SJSA1 (cell line): ENCODE measurements around the gene PLEKHA8. TPM values are rescaled to one million over a fixed set of nuclear protein-coding genes. Genes with fewer than 3 reads are reported as not detected.

Experiments
- DNase-seq, 2 experiments: peaks; one replicate each; pipeline ENCODE4 v3.0.0-alpha.2; 2015 to 2020; ENCODE audit warnings: low spot score in 2 of 2, low read depth in 1 of 2
- H3K27ac ChIP-seq: fragments of 250-450 bp; sonication (Bioruptor Pico); 2 replicates; pipeline ENCODE4 v1.5.1; 2020; ENCODE audit warnings: mild to moderate bottlenecking, moderate library complexity
- H3K27me3 ChIP-seq: fragments of 250-450 bp; sonication (Bioruptor Pico); replicated peaks from 2 replicates; pipeline ENCODE4 v1.5.1; 2020; ENCODE audit warnings: mild to moderate bottlenecking, moderate library complexity
- H3K36me3 ChIP-seq: fragments of 250-450 bp; sonication (Bioruptor Pico); 2 replicates; pipeline ENCODE4 v1.5.1; 2020; ENCODE audit warnings: mild to moderate bottlenecking
- H3K4me1 ChIP-seq: fragments of 250-450 bp; sonication (Bioruptor Pico); replicated peaks from 2 replicates; pipeline ENCODE4 v1.6.1; 2021; ENCODE audit warnings: mild to moderate bottlenecking
- H3K4me3 ChIP-seq: fragments of 250-450 bp; sonication (Bioruptor Pico); 2 replicates; pipeline ENCODE4 v1.5.1; 2020; ENCODE audit warnings: mild to moderate bottlenecking
- H3K9me3 ChIP-seq: fragments of 250-450 bp; sonication (Bioruptor Pico); replicated peaks from 2 replicates; pipeline ENCODE4 v1.5.1; 2020; ENCODE audit warnings: mild to moderate bottlenecking
- total RNA-seq: library from RNA; depleted of rRNA; stranded (reverse); fragments of >200 nt; shearing (Covaris generic); gene quantifications from 2 replicates; pipeline ENCODE4 v1.2.3, GENCODE V29; 2014

The PLEKHA8 gene
- total RNA-seq, 1 experiment from 2014 or later: 12.5 TPM

GRCh38 chr7:30003098-30003497 is 25.1 kb upstream of the PLEKHA8 start:
- H3K9me3 ChIP-seq: no peaks in the 10 kb centered on the region
- no peaks in the 10 kb centered on the region for H3K27me3 ChIP-seq
- H3K36me3 ChIP-seq: no peaks in the 10 kb centered on the region
- no peak overlapping the region for H3K27ac ChIP-seq
- H3K4me3 ChIP-seq: no peak overlapping the region
- peaks cover 7% of the 10 kb centered on the region for H3K4me1 ChIP-seq
- DNase-seq: no peak

DNA sequence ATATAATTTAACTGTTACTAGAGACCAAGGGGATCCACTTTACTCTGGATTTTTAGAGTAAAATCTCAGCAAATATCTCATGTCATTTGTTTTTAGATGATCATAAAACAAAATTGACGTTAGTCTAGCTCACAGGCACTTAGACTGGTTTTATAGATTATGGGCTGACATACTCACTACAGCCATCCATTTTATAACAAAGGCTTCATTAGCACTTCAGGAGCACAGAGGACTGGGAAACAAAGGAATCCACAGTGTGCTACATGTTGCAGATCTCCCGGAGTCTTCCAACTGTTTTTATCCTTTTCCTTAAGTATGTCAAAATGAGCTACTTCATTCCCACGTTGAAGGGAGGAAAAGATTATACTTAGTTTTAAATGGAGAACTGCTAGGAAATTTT is 22.7 kb upstream of the PLEKHA8 start:
- Histone ChIP-seq H3K4me1 (peaks cover 7% of the 10 kb centered on the region), H3K27ac (no peak overlapping the region), H3K9me3 (no peaks in the 10 kb centered on the region), H3K27me3 (no peaks in the 10 kb centered on the region), H3K4me3 (no peak overlapping the region), H3K36me3 (no peaks in the 10 kb centered on the region)
- no peak for DNase-seq

DNA sequence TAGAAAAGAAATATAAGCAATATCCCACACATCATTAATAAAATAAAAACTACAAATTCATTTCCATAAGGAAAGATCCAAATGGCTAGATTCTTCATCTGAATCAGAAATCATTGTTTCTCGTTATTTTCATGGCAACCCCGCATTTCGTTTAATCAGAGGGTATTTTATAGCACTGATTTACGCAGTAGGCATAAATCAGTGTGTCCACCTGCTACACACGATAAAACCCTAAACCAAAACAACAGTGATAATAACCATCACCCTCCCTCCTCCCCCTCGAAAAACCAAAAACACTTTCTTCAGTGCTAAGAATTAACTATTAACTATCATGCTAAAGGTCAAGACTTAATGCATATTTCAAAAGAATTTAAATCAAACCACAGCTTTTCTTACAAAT is 18.2 kb upstream of the PLEKHA8 start:
- H3K9me3 ChIP-seq: no peaks in the 10 kb centered on the region
- no peak overlapping the region for H3K4me3 ChIP-seq
- H3K27ac ChIP-seq: no peak overlapping the region
- no peak for DNase-seq
- no peaks in the 10 kb centered on the region for H3K4me1 ChIP-seq
- no peaks in the 10 kb centered on the region for H3K36me3 ChIP-seq
- H3K27me3 ChIP-seq: no peaks in the 10 kb centered on the region

GRCh38 chr7:30012757-30013156 is 15.5 kb upstream of the PLEKHA8 start:
- H3K36me3 ChIP-seq: no peaks in the 10 kb centered on the region

DNA sequence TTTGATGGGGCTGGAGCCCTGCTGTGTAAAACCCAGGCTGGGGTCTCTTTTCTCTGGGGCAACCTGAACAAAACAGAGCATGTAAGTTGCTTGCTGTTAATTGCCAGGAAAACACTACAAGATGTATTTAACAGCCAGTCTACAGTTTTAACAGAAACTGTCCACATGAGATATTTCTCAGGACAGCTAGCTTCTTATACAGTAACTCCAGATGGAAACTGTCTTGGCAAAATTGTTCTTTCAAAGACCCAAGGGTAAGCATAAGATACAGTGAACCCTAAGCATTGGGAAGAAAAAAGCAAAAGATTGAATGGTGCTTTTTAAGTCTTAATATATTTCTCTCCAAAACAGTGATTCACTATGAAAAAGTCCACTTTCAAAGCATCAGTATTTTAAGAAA is 9.8 kb upstream of the PLEKHA8 start:
- Histone ChIP-seq H3K36me3 (0 out of 2 replicates have a peak, but pooled peaks cover 6% of the 10 kb centered on the region), H3K4me3 (no peak overlapping the region), H3K4me1 (no peaks in the 10 kb centered on the region), H3K27ac (no peak overlapping the region), H3K27me3 (no peaks in the 10 kb centered on the region), H3K9me3 (no peaks in the 10 kb centered on the region)
- no peak for DNase-seq

More at GRCh38 chr7:30012757-30013156, 15.5 kb upstream of the PLEKHA8 start:
- H3K4me1 ChIP-seq: no peaks in the 10 kb centered on the region
- H3K27me3 ChIP-seq: no peaks in the 10 kb centered on the region
- DNase-seq: no peak
- no peak overlapping the region for H3K27ac ChIP-seq
- no peak overlapping the region for H3K4me3 ChIP-seq
- H3K9me3 ChIP-seq: no peaks in the 10 kb centered on the region

- Histone ChIP-seq H3K4me3 (no peak overlapping the region), H3K36me3 (0 out of 2 replicates have a peak, but pooled peaks cover 6% of the 10 kb centered on the region), H3K27ac (no peak overlapping the region), H3K9me3 (no peaks in the 10 kb centered on the region), H3K27me3 (no peaks in the 10 kb centered on the region), H3K4me1 (no peaks in the 10 kb centered on the region)
- no peak for DNase-seq
These were observed 8.8 kb upstream of the PLEKHA8 start for GRCh38 chr7:30019387-30019786.

DNA sequence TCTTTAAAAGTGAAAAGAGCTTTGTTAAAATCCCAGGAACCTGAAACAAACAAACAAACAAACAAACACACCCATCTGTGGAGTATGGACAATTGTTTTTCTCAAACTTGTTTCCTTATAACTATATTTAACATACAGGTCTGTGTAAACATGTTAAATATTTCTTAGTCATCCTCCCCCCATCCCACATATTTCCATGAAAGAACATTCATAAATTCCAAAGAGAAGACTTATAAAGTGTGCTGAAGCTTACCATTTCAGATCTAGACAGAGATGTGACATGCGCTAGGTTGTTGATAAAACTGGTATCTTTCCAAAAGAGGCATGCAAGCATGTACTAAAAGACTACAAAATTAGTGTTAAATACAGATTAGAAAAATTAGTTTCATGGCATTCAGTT is 8.3 kb upstream of the PLEKHA8 start:
- H3K27me3 ChIP-seq: no peaks in the 10 kb centered on the region
- no peaks in the 10 kb centered on the region for H3K4me1 ChIP-seq
- no peak overlapping the region for H3K27ac ChIP-seq
- no peaks in the 10 kb centered on the region for H3K9me3 ChIP-seq
- no peak overlapping the region for H3K4me3 ChIP-seq
- 0 out of 2 replicates have a peak, but pooled peaks cover 6% of the 10 kb centered on the region for H3K36me3 ChIP-seq
- DNase-seq: no peak

GRCh38 chr7:30020535-30020934 is 7.7 kb upstream of the PLEKHA8 start:
- no peak overlapping the region for H3K27ac ChIP-seq
- H3K36me3 ChIP-seq: 0 out of 2 replicates have a peak, but pooled peaks cover 6% of the 10 kb centered on the region
- peaks cover 5% of the 10 kb centered on the region for H3K4me1 ChIP-seq
- no peak overlapping the region for H3K4me3 ChIP-seq
- no peak for DNase-seq
- no peaks in the 10 kb centered on the region for H3K9me3 ChIP-seq
- H3K27me3 ChIP-seq: no peaks in the 10 kb centered on the region

DNA sequence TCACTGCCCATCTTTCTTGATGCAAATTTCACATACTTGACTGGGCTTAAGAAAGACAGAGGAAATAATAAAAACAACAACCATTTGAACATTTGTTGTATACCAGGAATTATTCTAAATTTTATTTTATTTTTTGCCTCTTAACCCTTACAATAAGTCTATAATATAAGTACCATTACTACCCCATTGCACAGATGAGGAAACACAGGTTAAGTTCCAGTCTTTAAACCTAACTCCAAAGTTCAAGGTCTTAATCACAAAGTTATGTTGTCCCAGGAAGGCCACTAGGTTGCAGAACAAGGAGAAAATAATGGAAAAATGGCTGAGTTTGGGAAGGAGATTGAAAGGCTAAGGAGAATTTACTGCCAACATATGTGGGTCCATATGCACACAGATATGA is 5.2 kb upstream of the PLEKHA8 start:
- no peak for DNase-seq
- no peak overlapping the region for H3K4me3 ChIP-seq
- no peaks in the 10 kb centered on the region for H3K27me3 ChIP-seq
- H3K36me3 ChIP-seq: 0 out of 2 replicates have a peak, but pooled peaks cover 6% of the 10 kb centered on the region
- no peak overlapping the region for H3K27ac ChIP-seq
- H3K9me3 ChIP-seq: no peaks in the 10 kb centered on the region
- peaks cover 17% of the 10 kb centered on the region for H3K4me1 ChIP-seq

- no peaks in the 10 kb centered on the region for H3K9me3 ChIP-seq
- no peak overlapping the region for H3K27ac ChIP-seq
- peaks cover 17% of the 10 kb centered on the region for H3K4me1 ChIP-seq
- H3K36me3 ChIP-seq: peaks cover 3% of the 10 kb centered on the region; the same call in 1 of the 2 replicates
- H3K4me3 ChIP-seq: no peak overlapping the region
- no peak for DNase-seq
- H3K27me3 ChIP-seq: no peaks in the 10 kb centered on the region
These were observed 4.7 kb upstream of the PLEKHA8 start for GRCh38 chr7:30023524-30023923.

DNA sequence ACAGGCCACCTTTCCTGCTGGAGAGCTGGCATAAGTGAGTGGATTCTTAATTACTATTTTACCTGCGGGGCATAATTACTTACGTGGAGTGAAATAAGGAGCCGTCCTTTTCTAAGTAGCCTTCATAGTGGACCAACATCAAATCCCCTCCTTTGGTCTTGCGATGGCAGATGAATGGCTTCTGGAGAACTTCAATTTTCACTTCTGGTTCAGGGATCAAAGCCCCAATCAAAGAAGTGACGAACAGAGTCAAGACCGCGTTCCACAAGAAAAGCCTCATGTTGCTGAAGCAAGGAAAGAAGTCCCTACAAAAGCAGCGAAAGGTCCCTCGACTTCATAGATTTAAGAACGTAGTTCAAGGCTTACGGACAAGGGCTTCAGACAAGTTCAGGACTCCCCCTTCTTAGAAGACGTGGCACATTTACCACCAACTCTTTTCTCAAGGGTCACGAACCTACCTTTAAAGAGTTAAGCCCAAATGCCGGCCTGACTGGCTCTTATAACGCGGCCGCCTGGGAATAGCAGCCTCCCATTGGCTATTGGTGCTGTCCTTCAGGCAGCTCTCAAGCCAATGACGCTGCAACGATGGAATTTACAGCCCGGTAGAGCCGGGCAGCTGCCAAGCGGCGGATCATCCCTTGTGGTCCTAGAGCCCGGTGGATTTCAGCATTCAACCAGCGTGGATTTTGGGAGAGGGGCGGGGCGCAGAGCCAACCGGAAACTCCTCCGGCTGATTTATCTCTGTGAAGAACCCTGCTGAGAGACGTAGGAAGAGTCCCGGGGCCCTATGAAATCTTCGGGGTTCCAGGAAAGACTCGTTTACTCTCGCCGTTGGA is 1.8 kb upstream of the PLEKHA8 start, which contains the start of gene FKBP14:
Gene FKBP14 (minus strand): TSS at position 474 of the 836 bp plus-strand sequence. CDS start 194 bp downstream, at position 280.
- Histone ChIP-seq H3K9me3 (no peaks in the 10 kb centered on the region), H3K36me3 (peaks cover 6% of the 10 kb centered on the region; the same call in 1 of the 2 replicates)
- peak; percentile 91 to 98 for DNase-seq

DNA sequence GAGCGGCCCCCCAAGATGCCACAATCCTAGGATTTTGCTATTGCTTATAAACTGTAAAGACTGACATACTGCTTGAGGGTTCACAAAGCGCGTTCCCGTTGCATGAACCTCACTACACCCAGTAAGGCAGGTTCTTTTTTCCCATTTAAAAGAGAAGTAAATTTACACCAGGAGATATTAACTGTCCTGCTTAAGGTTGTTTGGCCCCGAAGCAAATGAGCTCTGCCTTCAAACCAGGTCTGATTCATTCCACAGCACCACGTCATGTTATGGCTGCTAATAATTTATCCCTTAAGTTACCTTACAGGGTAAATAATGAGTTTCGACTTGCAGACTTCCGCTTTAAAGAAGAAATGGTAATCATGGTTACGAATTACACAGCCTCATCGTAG is 1.2 kb upstream of the PLEKHA8 start:
- Histone ChIP-seq H3K27me3 (no peaks in the 10 kb centered on the region), H3K27ac (no peak overlapping the region), H3K4me3 (peak overlapping the region; percentile 97), H3K4me1 (peaks cover 21% of the 10 kb centered on the region), H3K9me3 (no peaks in the 10 kb centered on the region), H3K36me3 (peaks cover 6% of the 10 kb centered on the region; the same call in 1 of the 2 replicates)
- no peak for DNase-seq

More for the DNA sequence above, 1.8 kb upstream of the PLEKHA8 start, which contains the start of gene FKBP14:
- Histone ChIP-seq H3K27ac (peak within 1 kb of the TSS; percentile 53), H3K4me1 (peaks cover 21% of the 10 kb centered on the region), H3K4me3 (peak within 1 kb of the TSS; percentile 97), H3K27me3 (no peaks in the 10 kb centered on the region)

DNA sequence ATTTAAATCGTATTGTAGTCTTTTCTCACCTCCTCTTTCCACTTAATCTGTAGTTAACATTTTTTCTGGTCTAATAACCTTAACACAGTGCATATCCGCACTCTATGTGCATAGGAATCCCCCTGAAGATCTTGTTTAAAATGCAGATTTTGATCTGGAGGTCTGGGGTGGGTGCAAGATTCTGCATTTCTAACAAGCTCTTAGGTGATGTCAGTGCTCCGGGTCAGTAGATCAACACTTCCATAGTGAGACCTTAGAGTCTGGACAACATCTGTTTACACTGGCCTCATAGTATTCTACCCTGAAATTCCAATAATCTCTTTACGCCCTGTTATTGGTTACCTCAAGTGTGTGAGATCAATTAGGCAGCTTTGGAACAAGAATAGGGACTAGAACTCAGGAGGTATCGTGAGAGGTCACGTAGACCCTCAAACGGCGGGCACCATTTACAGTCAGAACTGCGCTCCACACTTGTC is 434 bp upstream of the PLEKHA8 start:
- peak overlapping the region; percentile 97 for H3K4me3 ChIP-seq
- no peak overlapping the region for H3K27ac ChIP-seq
- no peaks in the 10 kb centered on the region for H3K27me3 ChIP-seq
- no peaks in the 10 kb centered on the region for H3K9me3 ChIP-seq
- H3K36me3 ChIP-seq: peaks cover 6% of the 10 kb centered on the region; the same call in 1 of the 2 replicates
- H3K4me1 ChIP-seq: peaks cover 21% of the 10 kb centered on the region
- DNase-seq: no peak
